Left ventricle myocardium inferior (tissue), 1 donor: ENCODE results near the gene RPP21. TPM values are rescaled to one million over a fixed set of nuclear protein-coding genes. Genes with fewer than 3 reads are reported as not detected.

Experiments
- DNase-seq: peaks from one replicate; pipeline ENCODE4 v3.0.0-alpha.2; 2020
- H3K27ac ChIP-seq: fragments of 200-600 bp; replicated peaks from 2 replicates; pipeline ENCODE4 v1.8.0; 2021
- H3K27me3 ChIP-seq: fragments of 200-600 bp; 2 replicates; pipeline ENCODE4 v1.8.0; 2021; ENCODE audit warnings: low read depth
- H3K36me3 ChIP-seq: fragments of 200-600 bp; 2 replicates; pipeline ENCODE4 v1.8.0; 2021
- H3K4me1 ChIP-seq: fragments of 200-600 bp; 2 replicates; pipeline ENCODE4 v1.8.0; 2021
- H3K4me3 ChIP-seq: fragments of 200-600 bp; 2 replicates; pipeline ENCODE4 v1.8.0; 2021; ENCODE audit warnings: mild to moderate bottlenecking, moderate library complexity
- H3K9me3 ChIP-seq: fragments of 200-600 bp; replicated peaks from 2 replicates; pipeline ENCODE4 v1.8.0; 2021
- CTCF ChIP-seq: fragments of 200-600 bp; IDR thresholded peaks from 2 replicates; pipeline ENCODE4 v1.8.0; 2021; ENCODE audit warnings: antibody characterized with exemption, mild to moderate bottlenecking, borderline replicate concordance
- intact Hi-C: fragments of 100-400 bp; cut with micrococcal nuclease; formaldehyde crosslinking; loops from one replicate; pipeline ENCODE4 v1.11.0; 2022
- total RNA-seq: library from RNA; stranded (reverse); fragmentation: NEBNext Ultra II Directional; extraction: Animal tissue kit (Norgen Biotek cat#: 25700); gene quantifications from one replicate; pipeline ENCODE4 v1.2.1, GENCODE V29; 2021
- donor health status: DM: no; HTN: yes; CAD: no; lungs with severe emphysema.

The RPP21 gene
- total RNA-seq, 1 donor from 2014 or later = 25.7 TPM

GRCh38 chr6:30321692-30322388 is 23.1 kb upstream of the RPP21 start:
- TF ChIP-seq CTCF = no peak
- Histone ChIP-seq H3K27ac (no peak overlapping the region), H3K4me3 (no peak overlapping the region), H3K4me1 (peaks cover 62% of the 10 kb centered on the region), H3K9me3 (no peaks in the 10 kb centered on the region), H3K36me3 (no peaks in the 10 kb centered on the region), H3K27me3 (no peaks in the 10 kb centered on the region)
- intact Hi-C loops = no loop called here
- DNase-seq = no peak

GRCh38 chr6:30322527-30323501 is 22.1 kb upstream of the RPP21 start:
- intact Hi-C loops = no loop called here
- Histone ChIP-seq H3K27ac (no peak overlapping the region), H3K4me3 (no peak overlapping the region), H3K9me3 (no peaks in the 10 kb centered on the region), H3K4me1 (peaks cover 72% of the 10 kb centered on the region), H3K27me3 (no peaks in the 10 kb centered on the region), H3K36me3 (no peaks in the 10 kb centered on the region)
- no peak for TF ChIP-seq CTCF
- no peak for DNase-seq

GRCh38 chr6:30323806-30324205 is 21.1 kb upstream of the RPP21 start:
- Histone ChIP-seq H3K4me1 (peaks cover 73% of the 10 kb centered on the region), H3K27me3 (no peaks in the 10 kb centered on the region), H3K36me3 (no peaks in the 10 kb centered on the region), H3K9me3 (no peaks in the 10 kb centered on the region), H3K27ac (no peak overlapping the region), H3K4me3 (no peak overlapping the region)
- no peak for TF ChIP-seq CTCF
- intact Hi-C loops = no loop called here
- DNase-seq = no peak

- Histone ChIP-seq H3K27me3 (no peaks in the 10 kb centered on the region), H3K9me3 (no peaks in the 10 kb centered on the region), H3K36me3 (peaks cover 12% of the 10 kb centered on the region), H3K27ac (peak overlapping the region; percentile 98), H3K4me1 (peaks cover 69% of the 10 kb centered on the region), H3K4me3 (peak overlapping the region; percentile 91)
- DNase-seq = peak; percentile 26
- no peak for TF ChIP-seq CTCF
- intact Hi-C loops = no loop called here
Observed at GRCh38 chr6:30325150-30325872, 19.6 kb upstream of the RPP21 start.

GRCh38 chr6:30325873-30326525 is 19.0 kb upstream of the RPP21 start:
- Histone ChIP-seq H3K4me1 (peaks cover 64% of the 10 kb centered on the region), H3K27me3 (no peaks in the 10 kb centered on the region), H3K9me3 (no peaks in the 10 kb centered on the region), H3K4me3 (peak overlapping the region; percentile 91), H3K36me3 (peaks cover 18% of the 10 kb centered on the region), H3K27ac (peak overlapping the region; percentile 98)
- no peak for TF ChIP-seq CTCF
- intact Hi-C loops = no loop called here
- no peak for DNase-seq
